Nephron (organoid): ENCODE measurements around the gene ZFAND3.
A peak's percentile ranks its signal among the peaks of the same experiment; 100 is the strongest.

Experiments used
- H3K27ac Mint-ChIP-seq, 3 experiments: 2 replicates each; pipeline ENCODE4 v1.8.0; 2020; ENCODE audit warnings: mixed read lengths in 3 of 3, mild to moderate bottlenecking in 2 of 3, moderate library complexity in 1 of 3
- H3K27me3 Mint-ChIP-seq: 2 replicates; pipeline ENCODE4 v1.8.0; 2021; ENCODE audit warnings: low read depth, mild to moderate bottlenecking, moderate library complexity, mixed read lengths
- H3K36me3 Mint-ChIP-seq: 2 replicates; pipeline ENCODE4 v1.8.0; 2020; ENCODE audit warnings: low read depth, mixed read lengths
- H3K4me1 Mint-ChIP-seq: 2 replicates; pipeline ENCODE4 v1.8.0; 2020; ENCODE audit warnings: mixed read lengths
- H3K4me3 Mint-ChIP-seq, 3 experiments: 2 replicates each; pipeline ENCODE4 v1.8.0; 2020; ENCODE audit warnings: mild to moderate bottlenecking in 3 of 3, mixed read lengths in 3 of 3, moderate library complexity in 2 of 3
- H3K9me3 Mint-ChIP-seq: 2 replicates; pipeline ENCODE4 v1.8.0; 2020; ENCODE audit warnings: mixed read lengths
- CTCF ChIP-seq, 3 experiments: fragments of 200-600 bp; sonication (generic); IDR thresholded peaks; one replicate each; pipeline ENCODE4 v1.5.0; 2021; ENCODE audit warnings: antibody characterized with exemption in 3 of 3; ENCODE audit not compliant: unreplicated experiment in 3 of 3

Gene ZFAND3

GRCh38 chr6:37993596-37993995 is 174.1 kb downstream of the ZFAND3 start:
- H3K27ac Mint-ChIP-seq = peak overlapping the region in 2 of 3 experiments; percentile 21 to 33
- no peak overlapping the region for H3K4me3 Mint-ChIP-seq
- H3K27me3 Mint-ChIP-seq = no peaks in the 10 kb centered on the region
- peaks cover 8% of the 10 kb centered on the region for H3K36me3 Mint-ChIP-seq
- no peak for TF ChIP-seq CTCF (IDR thresholded peaks at IDR 0.05; ENCODE audit: unreplicated experiment in 3 of 3)
- H3K9me3 Mint-ChIP-seq = peaks cover 6% of the 10 kb centered on the region
- H3K4me1 Mint-ChIP-seq = peaks cover 52% of the 10 kb centered on the region

DNA sequence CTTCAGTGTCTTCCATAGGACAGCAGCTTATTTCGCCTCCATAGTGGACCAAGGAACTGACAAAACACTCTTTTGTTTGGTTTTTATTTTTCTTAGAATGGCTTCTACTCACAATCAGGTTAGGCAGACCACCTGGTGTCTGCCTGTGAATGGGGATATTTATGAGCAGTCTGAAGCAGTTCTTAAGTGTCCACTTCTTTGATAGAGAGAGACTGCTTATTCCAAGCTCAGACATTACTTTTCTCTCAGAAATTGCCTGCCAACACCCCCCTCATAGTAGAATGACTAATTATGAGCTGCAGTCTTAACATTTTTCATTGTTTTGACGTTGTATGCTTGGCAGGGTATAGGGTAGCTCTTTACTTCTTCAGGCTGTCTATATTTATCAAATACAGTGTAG is 174.7 kb downstream of the ZFAND3 start:
- H3K27me3 Mint-ChIP-seq = no peaks in the 10 kb centered on the region
- peaks cover 6% of the 10 kb centered on the region for H3K9me3 Mint-ChIP-seq
- H3K4me3 Mint-ChIP-seq = no peak overlapping the region
- peak overlapping the region in 2 of 3 experiments; percentile 21 to 33 for H3K27ac Mint-ChIP-seq
- no peak for TF ChIP-seq CTCF (IDR thresholded peaks at IDR 0.05; ENCODE audit: unreplicated experiment in 3 of 3)
- peaks cover 48% of the 10 kb centered on the region for H3K4me1 Mint-ChIP-seq
- H3K36me3 Mint-ChIP-seq = peaks cover 8% of the 10 kb centered on the region

DNA sequence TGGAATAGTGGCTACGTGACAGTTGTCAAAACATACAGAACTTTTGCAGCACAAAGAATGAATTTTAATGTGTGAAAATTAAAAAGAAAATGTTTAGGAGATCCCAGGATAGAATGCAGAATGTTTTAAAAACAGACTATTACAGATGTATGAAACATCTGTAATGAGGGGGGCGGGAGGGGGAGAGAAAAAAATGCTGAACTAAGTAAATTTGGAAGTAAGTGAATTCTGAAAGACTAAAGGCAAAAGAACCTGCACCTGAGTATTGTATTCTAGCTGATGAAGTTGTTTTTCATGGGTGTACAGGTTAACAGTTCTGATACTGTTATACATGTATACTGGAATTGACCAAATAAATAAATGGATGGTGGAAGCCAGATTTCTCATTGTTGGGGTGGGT is 178.8 kb downstream of the ZFAND3 start:
- no peak for TF ChIP-seq CTCF (IDR thresholded peaks at IDR 0.05; ENCODE audit: unreplicated experiment in 3 of 3)
- no peaks in the 10 kb centered on the region for H3K27me3 Mint-ChIP-seq
- peaks cover 16% of the 10 kb centered on the region for H3K36me3 Mint-ChIP-seq
- H3K4me1 Mint-ChIP-seq = peaks cover 32% of the 10 kb centered on the region
- H3K9me3 Mint-ChIP-seq = peaks cover 6% of the 10 kb centered on the region
- no peak overlapping the region for H3K4me3 Mint-ChIP-seq
- no peak overlapping the region for H3K27ac Mint-ChIP-seq

DNA sequence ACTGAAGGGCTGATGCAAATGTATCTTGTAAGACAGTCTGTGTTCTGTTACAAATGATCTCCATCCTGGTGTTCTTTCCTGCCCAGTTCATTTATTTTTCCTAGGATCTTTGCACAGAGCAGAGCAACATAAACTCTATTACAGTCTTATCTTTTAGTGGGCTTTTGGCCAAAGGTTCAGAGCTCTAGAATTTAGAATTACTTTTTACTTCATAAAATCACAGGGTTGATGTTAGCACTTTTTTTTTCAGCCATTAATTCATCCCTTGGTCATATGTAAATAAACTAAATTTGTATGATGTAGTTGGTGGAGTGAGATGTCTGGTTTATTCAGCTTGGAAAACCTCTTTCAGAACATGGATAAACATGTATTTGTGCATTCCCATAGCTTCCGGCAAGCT is 181.9 kb downstream of the ZFAND3 start:
- Mint-ChIP-seq H3K27ac (peak overlapping the region; percentile 12 to 46 (median 46)), H3K4me1 (peaks cover 14% of the 10 kb centered on the region), H3K27me3 (no peaks in the 10 kb centered on the region), H3K4me3 (no peak overlapping the region), H3K36me3 (peaks cover 16% of the 10 kb centered on the region), H3K9me3 (peaks cover 6% of the 10 kb centered on the region)
- TF ChIP-seq CTCF (IDR thresholded peaks at IDR 0.05; ENCODE audit: unreplicated experiment in 3 of 3) = no peak

GRCh38 chr6:38004908-38005307 is 185.4 kb downstream of the ZFAND3 start:
- Mint-ChIP-seq H3K27me3 (no peaks in the 10 kb centered on the region), H3K27ac (no peak overlapping the region), H3K4me3 (no peak overlapping the region), H3K36me3 (peaks cover 8% of the 10 kb centered on the region), H3K4me1 (peaks cover 14% of the 10 kb centered on the region), H3K9me3 (peaks cover 4% of the 10 kb centered on the region)
- TF ChIP-seq CTCF (IDR thresholded peaks at IDR 0.05; ENCODE audit: unreplicated experiment in 3 of 3) = no peak

DNA sequence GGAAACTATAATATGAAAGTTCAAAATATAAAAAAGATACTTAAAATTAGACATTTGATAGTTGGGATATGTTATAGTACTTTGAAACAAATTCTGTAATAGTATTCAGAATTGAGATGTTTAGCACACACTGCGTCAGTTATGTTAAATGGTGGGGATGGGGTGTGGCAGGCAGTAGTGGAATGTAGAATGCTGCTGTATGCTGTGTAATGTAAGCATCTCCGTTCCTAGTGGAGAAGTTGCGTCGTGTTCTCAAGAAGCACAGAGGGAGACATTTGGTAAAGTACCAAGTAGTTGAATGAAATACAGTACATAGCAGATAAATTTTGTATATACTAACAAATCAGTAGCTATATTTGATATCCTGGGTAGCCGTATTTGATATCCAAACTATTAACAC is 192.4 kb downstream of the ZFAND3 start:
- Mint-ChIP-seq H3K36me3 (peaks cover 18% of the 10 kb centered on the region), H3K27ac (no peak overlapping the region), H3K9me3 (peaks cover 14% of the 10 kb centered on the region), H3K4me3 (no peak overlapping the region), H3K4me1 (no peaks in the 10 kb centered on the region), H3K27me3 (no peaks in the 10 kb centered on the region)
- no peak for TF ChIP-seq CTCF (IDR thresholded peaks at IDR 0.05; ENCODE audit: unreplicated experiment in 3 of 3)
